Measurements from ENCODE around the gene ZFR2. TPM values are rescaled to one million over a fixed set of nuclear protein-coding genes. Genes with fewer than 3 reads are reported as not detected.

The ZFR2 gene
- polyA plus RNA-seq, 2 of the 4 experiments (the other 2 are of a cell fraction): 0.14 to 0.30 TPM

DNA sequence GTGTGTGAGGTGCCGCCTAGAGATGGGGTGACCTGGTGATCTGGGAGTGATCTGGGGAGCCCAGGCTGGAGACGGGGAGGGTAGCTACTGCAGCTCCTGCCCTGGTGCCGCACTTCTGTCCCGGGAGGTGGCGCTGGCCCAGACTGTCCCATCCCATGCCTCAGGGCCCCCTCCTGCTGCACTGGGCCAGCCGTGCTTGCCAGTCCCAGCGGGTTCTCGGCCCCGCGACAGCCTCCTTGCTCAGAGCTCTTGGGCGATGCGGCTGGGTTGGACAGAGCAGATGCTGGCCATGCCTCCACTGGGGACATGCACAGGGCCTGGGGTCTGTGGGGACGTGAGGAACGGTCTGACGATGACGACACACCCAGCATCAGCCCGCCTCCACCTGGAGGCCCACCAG, 99.3 kb downstream of the ZFR2 start:
- ATAC-seq (peak in 1 of 2 experiments; percentile 30; a peak in 3 of 6 replicates), FAIRE-seq (no peak), DNase-seq (ENCODE audit: low read depth in 1 of 2, low spot score in 1 of 2) (no peak)
- Histone ChIP-seq H3K4me1 (no peaks in the 10 kb centered on the region), H3K9me3 (no peaks in the 10 kb centered on the region), H3K4me3 (no peak overlapping the region), H3K4me2 (no peak overlapping the region), H3K27ac (no peak overlapping the region)
- WGBS (ENCODE audit: missing lambda C conversion rate): no CpG with 5 or more reads among the region's 17 CpGs
- CTCF ChIA-PET: no interaction called here
- TF ChIP-seq, protein P1, sequence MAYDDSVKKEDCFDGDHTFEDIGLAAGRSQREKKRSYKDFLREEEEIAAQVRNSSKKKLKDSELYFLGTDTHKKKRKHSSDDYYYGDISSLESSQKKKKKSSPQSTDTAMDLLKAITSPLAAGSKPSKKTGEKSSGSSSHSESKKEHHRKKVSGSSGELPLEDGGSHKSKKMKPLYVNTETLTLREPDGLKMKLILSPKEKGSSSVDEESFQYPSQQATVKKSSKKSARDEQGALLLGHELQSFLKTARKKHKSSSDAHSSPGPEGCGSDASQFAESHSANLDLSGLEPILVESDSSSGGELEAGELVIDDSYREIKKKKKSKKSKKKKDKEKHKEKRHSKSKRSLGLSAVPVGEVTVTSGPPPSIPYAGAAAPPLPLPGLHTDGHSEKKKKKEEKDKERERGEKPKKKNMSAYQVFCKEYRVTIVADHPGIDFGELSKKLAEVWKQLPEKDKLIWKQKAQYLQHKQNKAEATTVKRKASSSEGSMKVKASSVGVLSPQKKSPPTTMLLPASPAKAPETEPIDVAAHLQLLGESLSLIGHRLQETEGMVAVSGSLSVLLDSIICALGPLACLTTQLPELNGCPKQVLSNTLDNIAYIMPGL (CRISPR knock-in tag; IDR thresholded peaks at IDR 0.05; ENCODE audit: borderline replicate concordance): no peak
- TF ChIP-seq, protein P2, sequence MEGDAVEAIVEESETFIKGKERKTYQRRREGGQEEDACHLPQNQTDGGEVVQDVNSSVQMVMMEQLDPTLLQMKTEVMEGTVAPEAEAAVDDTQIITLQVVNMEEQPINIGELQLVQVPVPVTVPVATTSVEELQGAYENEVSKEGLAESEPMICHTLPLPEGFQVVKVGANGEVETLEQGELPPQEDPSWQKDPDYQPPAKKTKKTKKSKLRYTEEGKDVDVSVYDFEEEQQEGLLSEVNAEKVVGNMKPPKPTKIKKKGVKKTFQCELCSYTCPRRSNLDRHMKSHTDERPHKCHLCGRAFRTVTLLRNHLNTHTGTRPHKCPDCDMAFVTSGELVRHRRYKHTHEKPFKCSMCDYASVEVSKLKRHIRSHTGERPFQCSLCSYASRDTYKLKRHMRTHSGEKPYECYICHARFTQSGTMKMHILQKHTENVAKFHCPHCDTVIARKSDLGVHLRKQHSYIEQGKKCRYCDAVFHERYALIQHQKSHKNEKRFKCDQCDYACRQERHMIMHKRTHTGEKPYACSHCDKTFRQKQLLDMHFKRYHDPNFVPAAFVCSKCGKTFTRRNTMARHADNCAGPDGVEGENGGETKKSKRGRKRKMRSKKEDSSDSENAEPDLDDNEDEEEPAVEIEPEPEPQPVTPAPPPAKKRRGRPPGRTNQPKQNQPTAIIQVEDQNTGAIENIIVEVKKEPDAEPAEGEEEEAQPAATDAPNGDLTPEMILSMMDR (IDR thresholded peaks at IDR 0.05): no peak
- TF ChIP-seq, protein P3, sequence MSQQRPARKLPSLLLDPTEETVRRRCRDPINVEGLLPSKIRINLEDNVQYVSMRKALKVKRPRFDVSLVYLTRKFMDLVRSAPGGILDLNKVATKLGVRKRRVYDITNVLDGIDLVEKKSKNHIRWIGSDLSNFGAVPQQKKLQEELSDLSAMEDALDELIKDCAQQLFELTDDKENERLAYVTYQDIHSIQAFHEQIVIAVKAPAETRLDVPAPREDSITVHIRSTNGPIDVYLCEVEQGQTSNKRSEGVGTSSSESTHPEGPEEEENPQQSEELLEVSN (IDR thresholded peaks at IDR 0.05; ENCODE audit: borderline replicate concordance, low read depth): no peak
- no peak for TF ChIP-seq KDM5A (IDR thresholded peaks at IDR 0.05)
- TF ChIP-seq, protein P4, sequence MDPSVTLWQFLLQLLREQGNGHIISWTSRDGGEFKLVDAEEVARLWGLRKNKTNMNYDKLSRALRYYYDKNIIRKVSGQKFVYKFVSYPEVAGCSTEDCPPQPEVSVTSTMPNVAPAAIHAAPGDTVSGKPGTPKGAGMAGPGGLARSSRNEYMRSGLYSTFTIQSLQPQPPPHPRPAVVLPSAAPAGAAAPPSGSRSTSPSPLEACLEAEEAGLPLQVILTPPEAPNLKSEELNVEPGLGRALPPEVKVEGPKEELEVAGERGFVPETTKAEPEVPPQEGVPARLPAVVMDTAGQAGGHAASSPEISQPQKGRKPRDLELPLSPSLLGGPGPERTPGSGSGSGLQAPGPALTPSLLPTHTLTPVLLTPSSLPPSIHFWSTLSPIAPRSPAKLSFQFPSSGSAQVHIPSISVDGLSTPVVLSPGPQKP (IDR thresholded peaks at IDR 0.05; ENCODE audit: low read depth, low read length): no peak
- TF ChIP-seq SREBF2 (IDR thresholded peaks at IDR 0.05): no peak
- no peak for TF ChIP-seq HDAC2 (IDR thresholded peaks at IDR 0.05)
- TF ChIP-seq SMC3 (IDR thresholded peaks at IDR 0.05): no peak
- TF ChIP-seq RNF2 (IDR thresholded peaks at IDR 0.05; ENCODE audit: borderline replicate concordance, low read depth): no peak
- TF ChIP-seq MYC (IDR thresholded peaks at IDR 0.05; ENCODE audit: borderline replicate concordance, low read length): no peak
- no peak for TF ChIP-seq MAFK (IDR thresholded peaks at IDR 0.05; ENCODE audit: partially characterized antibody)
- TF ChIP-seq NPAS2 (CRISPR knock-in tag; IDR thresholded peaks at IDR 0.05; ENCODE audit: borderline replicate concordance): no peak
- no peak for TF ChIP-seq PHF8 (IDR thresholded peaks at IDR 0.05; ENCODE audit: borderline replicate concordance, low read depth)
- no peak for TF ChIP-seq POLR2AphosphoS2 (conservative IDR thresholded peaks at IDR 0.05; ENCODE audit: low read length)
- TF ChIP-seq ZC3H11A (IDR thresholded peaks at IDR 0.05): no peak
- no peak for TF ChIP-seq ZSCAN20 (CRISPR knock-in tag; IDR thresholded peaks at IDR 0.05)
- TF ChIP-seq, protein P5, sequence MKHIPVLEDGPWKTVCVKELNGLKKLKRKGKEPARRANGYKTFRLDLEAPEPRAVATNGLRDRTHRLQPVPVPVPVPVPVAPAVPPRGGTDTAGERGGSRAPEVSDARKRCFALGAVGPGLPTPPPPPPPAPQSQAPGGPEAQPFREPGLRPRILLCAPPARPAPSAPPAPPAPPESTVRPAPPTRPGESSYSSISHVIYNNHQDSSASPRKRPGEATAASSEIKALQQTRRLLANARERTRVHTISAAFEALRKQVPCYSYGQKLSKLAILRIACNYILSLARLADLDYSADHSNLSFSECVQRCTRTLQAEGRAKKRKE (CRISPR knock-in tag; IDR thresholded peaks at IDR 0.05; ENCODE audit: low read depth): no peak
- no peak for TF ChIP-seq CHD4 (IDR thresholded peaks at IDR 0.05; ENCODE audit: borderline replicate concordance)
- TF ChIP-seq, protein P6, sequence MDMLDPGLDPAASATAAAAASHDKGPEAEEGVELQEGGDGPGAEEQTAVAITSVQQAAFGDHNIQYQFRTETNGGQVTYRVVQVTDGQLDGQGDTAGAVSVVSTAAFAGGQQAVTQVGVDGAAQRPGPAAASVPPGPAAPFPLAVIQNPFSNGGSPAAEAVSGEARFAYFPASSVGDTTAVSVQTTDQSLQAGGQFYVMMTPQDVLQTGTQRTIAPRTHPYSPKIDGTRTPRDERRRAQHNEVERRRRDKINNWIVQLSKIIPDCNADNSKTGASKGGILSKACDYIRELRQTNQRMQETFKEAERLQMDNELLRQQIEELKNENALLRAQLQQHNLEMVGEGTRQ (IDR thresholded peaks at IDR 0.05): no peak
- POLR2A ChIA-PET: no interaction called here

DNA sequence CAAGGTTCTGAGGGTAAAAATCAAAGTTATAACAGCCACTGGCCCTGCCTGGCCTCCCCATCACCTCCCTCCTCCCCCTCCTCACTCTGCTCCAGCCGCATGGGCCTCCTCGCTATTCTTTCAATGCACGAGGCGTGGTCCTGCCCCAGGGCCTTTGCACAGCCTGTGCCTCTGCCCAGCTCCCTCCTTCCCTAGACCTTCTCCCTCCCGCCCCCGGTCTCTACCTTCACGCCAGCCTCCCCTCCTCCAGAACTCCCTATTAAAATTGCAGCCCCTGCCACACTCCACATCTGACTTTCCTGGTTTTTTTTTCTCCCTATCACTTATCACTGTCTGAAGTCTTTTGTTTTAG, 100.1 kb downstream of the ZFR2 start:
- POLR2A ChIA-PET: no interaction called here
- no peak for FAIRE-seq
- CTCF ChIA-PET: no interaction called here

More for the DNA sequence above, 100.1 kb downstream of the ZFR2 start:
- no peaks in the 10 kb centered on the region for H3K9me3 ChIP-seq
- H3K4me3 ChIP-seq: no peak overlapping the region
- H3K4me2 ChIP-seq: no peak overlapping the region
- H3K27ac ChIP-seq: no peak overlapping the region
- WGBS (ENCODE audit: missing lambda C conversion rate): 90% methylated on average over 7 of the region's 7 CpGs
- no peak for TF ChIP-seq FOXS1 (CRISPR knock-in tag; IDR thresholded peaks at IDR 0.05)
- no peak for TF ChIP-seq ESRRA (IDR thresholded peaks at IDR 0.05; ENCODE audit: borderline replicate concordance, low read length)
- no peak for DNase-seq (ENCODE audit: low read depth in 1 of 2, low spot score in 1 of 2)
- no peaks in the 10 kb centered on the region; the same call in 2 of the 3 replicates for H3K4me1 ChIP-seq
- no peak for ATAC-seq
